ENCODE results near the gene IFT27.

IFT27 gene

GRCh38 chr22:36768616-36769015, 7.3 kb downstream of the IFT27 start:
- no peak overlapping the region for H3K27ac ChIP-seq (replicated peaks)
- TF ChIP-seq, protein P1, sequence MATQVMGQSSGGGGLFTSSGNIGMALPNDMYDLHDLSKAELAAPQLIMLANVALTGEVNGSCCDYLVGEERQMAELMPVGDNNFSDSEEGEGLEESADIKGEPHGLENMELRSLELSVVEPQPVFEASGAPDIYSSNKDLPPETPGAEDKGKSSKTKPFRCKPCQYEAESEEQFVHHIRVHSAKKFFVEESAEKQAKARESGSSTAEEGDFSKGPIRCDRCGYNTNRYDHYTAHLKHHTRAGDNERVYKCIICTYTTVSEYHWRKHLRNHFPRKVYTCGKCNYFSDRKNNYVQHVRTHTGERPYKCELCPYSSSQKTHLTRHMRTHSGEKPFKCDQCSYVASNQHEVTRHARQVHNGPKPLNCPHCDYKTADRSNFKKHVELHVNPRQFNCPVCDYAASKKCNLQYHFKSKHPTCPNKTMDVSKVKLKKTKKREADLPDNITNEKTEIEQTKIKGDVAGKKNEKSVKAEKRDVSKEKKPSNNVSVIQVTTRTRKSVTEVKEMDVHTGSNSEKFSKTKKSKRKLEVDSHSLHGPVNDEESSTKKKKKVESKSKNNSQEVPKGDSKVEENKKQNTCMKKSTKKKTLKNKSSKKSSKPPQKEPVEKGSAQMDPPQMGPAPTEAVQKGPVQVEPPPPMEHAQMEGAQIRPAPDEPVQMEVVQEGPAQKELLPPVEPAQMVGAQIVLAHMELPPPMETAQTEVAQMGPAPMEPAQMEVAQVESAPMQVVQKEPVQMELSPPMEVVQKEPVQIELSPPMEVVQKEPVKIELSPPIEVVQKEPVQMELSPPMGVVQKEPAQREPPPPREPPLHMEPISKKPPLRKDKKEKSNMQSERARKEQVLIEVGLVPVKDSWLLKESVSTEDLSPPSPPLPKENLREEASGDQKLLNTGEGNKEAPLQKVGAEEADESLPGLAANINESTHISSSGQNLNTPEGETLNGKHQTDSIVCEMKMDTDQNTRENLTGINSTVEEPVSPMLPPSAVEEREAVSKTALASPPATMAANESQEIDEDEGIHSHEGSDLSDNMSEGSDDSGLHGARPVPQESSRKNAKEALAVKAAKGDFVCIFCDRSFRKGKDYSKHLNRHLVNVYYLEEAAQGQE (IDR thresholded peaks at IDR 0.05; ENCODE audit: insufficient replicate concordance, low read depth) = no peak
- TF ChIP-seq SPI1 (IDR thresholded peaks at IDR 0.05; ENCODE audit: borderline replicate concordance, low read depth) = no peak
- TF ChIP-seq GABPA (IDR thresholded peaks at IDR 0.05; ENCODE audit: low read depth) = no peak
- TF ChIP-seq POLR2AphosphoS5 (IDR thresholded peaks at IDR 0.05; ENCODE audit: low read depth) = no peak
- TF ChIP-seq, protein P2, sequence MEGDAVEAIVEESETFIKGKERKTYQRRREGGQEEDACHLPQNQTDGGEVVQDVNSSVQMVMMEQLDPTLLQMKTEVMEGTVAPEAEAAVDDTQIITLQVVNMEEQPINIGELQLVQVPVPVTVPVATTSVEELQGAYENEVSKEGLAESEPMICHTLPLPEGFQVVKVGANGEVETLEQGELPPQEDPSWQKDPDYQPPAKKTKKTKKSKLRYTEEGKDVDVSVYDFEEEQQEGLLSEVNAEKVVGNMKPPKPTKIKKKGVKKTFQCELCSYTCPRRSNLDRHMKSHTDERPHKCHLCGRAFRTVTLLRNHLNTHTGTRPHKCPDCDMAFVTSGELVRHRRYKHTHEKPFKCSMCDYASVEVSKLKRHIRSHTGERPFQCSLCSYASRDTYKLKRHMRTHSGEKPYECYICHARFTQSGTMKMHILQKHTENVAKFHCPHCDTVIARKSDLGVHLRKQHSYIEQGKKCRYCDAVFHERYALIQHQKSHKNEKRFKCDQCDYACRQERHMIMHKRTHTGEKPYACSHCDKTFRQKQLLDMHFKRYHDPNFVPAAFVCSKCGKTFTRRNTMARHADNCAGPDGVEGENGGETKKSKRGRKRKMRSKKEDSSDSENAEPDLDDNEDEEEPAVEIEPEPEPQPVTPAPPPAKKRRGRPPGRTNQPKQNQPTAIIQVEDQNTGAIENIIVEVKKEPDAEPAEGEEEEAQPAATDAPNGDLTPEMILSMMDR (IDR thresholded peaks at IDR 0.05; ENCODE audit: insufficient read depth, low read length) = no peak
- no peak for DNase-seq (ENCODE audit: low read depth in 1 of 2, low spot score in 1 of 2)
- no peaks in the 10 kb centered on the region for H3K27me3 ChIP-seq (ENCODE audit: insufficient read depth, poor library complexity, severe bottlenecking)
- no peak overlapping the region for H3K4me3 ChIP-seq (replicated peaks; ENCODE audit: insufficient read depth, low read length)

DNA sequence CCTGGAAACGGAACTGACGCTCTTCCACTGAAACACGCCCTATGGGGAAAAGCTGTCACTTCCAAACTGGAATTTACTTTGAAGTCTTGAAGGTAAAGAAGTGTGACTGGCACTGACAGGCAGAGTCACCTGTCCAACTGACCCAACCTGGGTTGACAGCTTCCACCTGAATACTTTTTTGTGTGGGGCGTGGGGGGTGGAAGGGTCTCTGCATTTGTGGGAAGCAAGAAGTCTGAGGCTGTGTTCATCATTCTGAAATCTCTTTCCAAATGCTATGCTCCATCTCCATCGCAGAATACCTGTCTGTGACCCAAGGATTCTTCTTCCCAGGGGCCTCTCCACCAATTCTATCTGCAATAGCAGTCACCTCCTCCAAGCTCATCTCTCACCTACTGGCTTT, 7.8 kb downstream of the IFT27 start:
- no peak overlapping the region for H3K27ac ChIP-seq (replicated peaks)
- H3K27me3 ChIP-seq (ENCODE audit: insufficient read depth, poor library complexity, severe bottlenecking) = no peaks in the 10 kb centered on the region
- TF ChIP-seq GABPA (IDR thresholded peaks at IDR 0.05; ENCODE audit: low read depth) = no peak
- TF ChIP-seq, protein P1 (IDR thresholded peaks at IDR 0.05; ENCODE audit: insufficient replicate concordance, low read depth) = no peak
- TF ChIP-seq, protein P2 (IDR thresholded peaks at IDR 0.05; ENCODE audit: insufficient read depth, low read length) = no peak
- TF ChIP-seq SPI1 (IDR thresholded peaks at IDR 0.05; ENCODE audit: borderline replicate concordance, low read depth) = no peak
- TF ChIP-seq POLR2AphosphoS5 (IDR thresholded peaks at IDR 0.05; ENCODE audit: low read depth) = no peak
- H3K4me3 ChIP-seq (replicated peaks; ENCODE audit: insufficient read depth, low read length) = no peak overlapping the region
- DNase-seq (ENCODE audit: low read depth in 1 of 2, low spot score in 1 of 2) = no peak

- DNase-seq (ENCODE audit: low read depth in 1 of 2, low spot score in 1 of 2) = no peak
- Histone ChIP-seq H3K27ac (replicated peaks) (no peak overlapping the region), H3K27me3 (ENCODE audit: insufficient read depth, poor library complexity, severe bottlenecking) (no peaks in the 10 kb centered on the region), H3K4me3 (replicated peaks; ENCODE audit: insufficient read depth, low read length) (no peak overlapping the region)
- TF ChIP-seq POLR2AphosphoS5 (IDR thresholded peaks at IDR 0.05; ENCODE audit: low read depth) = no peak
- TF ChIP-seq, protein P1 (IDR thresholded peaks at IDR 0.05; ENCODE audit: insufficient replicate concordance, low read depth) = no peak
- TF ChIP-seq GABPA (IDR thresholded peaks at IDR 0.05; ENCODE audit: low read depth) = no peak
- TF ChIP-seq, protein P2 (IDR thresholded peaks at IDR 0.05; ENCODE audit: insufficient read depth, low read length) = no peak
- no peak for TF ChIP-seq SPI1 (IDR thresholded peaks at IDR 0.05; ENCODE audit: borderline replicate concordance, low read depth)
Measured at GRCh38 chr22:36767035-36767775, 8.7 kb downstream of the IFT27 start.

Data from HL-60 (cell line).